Erythroblast (primary cell): ENCODE results near the gene ZBTB38.

Experiments used
- GATA1 ChIP-seq: IDR thresholded peaks from 2 replicates; pipeline ENCODE4 v1.6.1; 2011; ENCODE audit warnings: low read depth, mild to moderate bottlenecking, control low read depth, low read length, moderate library complexity
- POLR2A ChIP-seq: IDR thresholded peaks from 2 replicates; pipeline ENCODE4 v1.6.1; 2011; ENCODE audit warnings: mild to moderate bottlenecking, low read length

DNA sequence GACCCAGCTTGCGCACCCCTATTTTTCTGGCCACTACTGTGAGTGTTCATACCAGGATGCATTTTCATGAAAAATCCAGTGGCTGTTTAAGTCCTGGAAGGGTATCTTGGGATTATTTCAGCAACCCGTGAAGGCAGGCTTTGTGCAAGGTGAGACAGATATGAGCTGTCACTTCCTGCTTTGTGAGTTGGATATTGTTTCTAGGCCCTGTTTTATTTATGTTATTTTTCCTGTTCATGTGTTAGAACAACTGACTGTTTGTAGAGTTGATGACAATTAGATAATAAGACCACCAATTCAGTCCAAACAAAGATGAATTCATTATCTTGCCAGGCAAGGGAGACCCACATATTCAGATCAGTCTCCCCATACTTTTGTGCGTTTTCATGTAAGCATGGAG is 42.5 kb downstream of the ZBTB38 start:
- TF ChIP-seq POLR2A: no peak
- no peak for TF ChIP-seq GATA1
